Measurements from ENCODE around the gene MB21D2. TPM values are rescaled to one million over a fixed set of nuclear protein-coding genes. Genes with fewer than 3 reads are reported as not detected.
"Not testable (repeated sequence)": the region's sequence is repeated elsewhere in the genome, so short reads cannot be mapped to it uniquely, and the experiment has no call there.

The MB21D2 gene
- total RNA-seq, 1 donor from 2014 or later = 1.9 TPM

DNA sequence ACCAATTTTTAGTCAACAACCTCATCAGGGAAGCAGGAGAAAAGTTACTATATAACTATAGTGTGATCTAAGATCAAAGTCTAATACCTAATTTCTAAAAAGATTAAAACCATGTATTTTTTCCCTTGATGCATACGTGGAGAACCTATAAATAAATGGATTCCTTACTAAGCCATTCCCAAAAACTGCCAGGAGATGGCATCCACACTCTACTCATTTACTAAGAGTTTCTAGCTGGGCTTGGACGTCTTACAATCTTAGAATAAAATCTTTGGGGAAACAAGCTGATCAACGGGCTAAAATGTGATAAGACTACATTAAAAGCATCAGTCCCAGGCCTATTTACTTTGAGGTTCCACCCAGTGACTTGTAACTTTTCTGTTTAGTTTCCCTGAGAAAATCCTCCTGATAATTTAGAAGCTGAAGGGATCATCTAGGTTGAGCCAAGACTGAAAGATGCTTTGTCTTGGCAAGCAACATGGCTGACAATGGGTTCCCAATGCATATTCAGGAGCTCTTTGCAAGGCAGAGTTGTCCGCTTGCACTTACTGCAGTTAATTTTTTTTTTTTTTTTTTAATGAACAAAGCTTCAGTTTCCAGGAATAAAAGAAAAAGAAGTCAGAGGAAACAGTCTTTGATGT, 104.8 kb downstream of the MB21D2 start:
- DNase-seq (ENCODE audit: low read depth in 2 of 2) = peak in 1 of 2 donors; percentile 67

DNA sequence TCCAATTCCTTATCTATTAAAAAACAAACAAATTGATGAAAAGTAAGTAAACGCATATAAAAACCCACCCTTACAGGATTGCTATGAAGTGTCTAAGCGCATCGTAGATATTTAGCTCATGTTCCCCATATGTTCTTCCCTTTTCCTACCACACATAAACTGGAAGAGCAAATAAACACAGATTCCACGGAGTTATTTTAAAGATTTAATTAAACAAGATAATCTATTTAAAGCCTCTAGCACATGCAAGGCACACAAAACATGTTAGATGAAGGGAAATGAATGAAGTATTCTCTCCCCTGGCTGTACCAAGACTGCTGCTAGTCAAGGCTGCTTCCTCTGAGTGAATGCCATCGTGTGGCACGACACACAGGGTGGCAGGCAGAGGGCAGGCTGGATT, 111.9 kb downstream of the MB21D2 start:
- DNase-seq (ENCODE audit: low read depth in 2 of 2) = no peak

DNA sequence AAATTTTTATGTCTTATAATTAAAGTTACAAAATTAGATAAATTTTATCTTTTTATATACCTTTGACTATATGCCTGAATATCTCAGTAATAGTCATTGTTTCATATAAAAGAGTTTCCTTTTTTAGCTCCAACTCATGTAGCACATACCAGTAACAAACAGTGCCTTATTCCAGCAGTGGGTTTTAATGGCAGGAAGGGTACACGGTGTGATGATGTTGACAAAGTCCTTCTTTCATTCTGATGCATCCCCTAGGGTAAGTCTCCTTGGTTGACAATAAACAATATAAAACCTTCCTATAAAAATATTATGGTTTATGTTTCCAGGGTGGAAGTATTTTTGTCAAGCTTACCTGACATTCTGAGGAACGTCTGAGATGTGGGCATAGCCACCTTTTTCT, 113.2 kb downstream of the MB21D2 start:
- DNase-seq (ENCODE audit: low read depth in 2 of 2) = no peak

DNA sequence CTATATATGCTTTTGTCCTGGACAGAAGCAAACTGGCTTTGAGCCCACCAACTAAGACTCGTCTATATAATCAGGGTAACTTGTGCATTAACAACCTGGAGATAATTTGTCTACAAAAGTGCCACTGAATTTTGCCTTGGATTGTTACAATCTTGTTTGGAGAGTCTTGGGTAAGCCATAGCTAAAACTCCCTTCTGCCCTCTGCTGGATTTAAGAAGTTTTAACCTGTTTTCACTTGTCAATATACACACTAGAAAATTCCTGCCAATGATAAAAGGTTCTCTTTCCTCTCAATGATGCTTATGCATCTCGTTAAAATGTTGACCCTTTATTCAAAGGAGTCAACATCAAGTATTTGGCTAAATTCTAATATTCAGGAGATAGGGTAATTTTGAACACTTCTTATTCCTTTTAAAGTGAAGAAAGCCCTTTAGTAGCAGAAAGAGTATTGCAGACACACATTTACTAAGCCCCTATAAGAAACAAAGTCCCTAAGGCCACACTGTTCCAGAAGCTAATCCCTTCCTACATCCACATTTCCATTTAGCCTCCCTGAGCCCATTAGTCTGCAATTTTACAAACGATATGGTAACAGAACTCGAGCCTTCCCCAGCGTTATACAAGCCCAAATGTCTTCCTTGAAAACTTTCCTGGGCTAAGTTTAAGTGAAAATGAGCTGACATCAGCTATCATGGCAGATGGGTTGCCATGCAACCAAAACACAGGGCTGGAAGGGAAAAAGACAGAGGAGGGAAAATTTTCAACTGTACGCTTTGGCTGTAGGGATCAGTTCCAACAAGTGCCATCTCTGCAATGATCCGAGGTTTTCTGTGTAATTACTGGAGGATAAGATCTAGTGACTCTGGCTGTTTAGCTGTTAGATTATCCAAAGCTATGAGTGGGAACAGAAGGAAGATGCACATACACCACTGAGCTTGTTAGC, 114.4 kb downstream of the MB21D2 start:
- peak; percentile 40 to 63 for DNase-seq (ENCODE audit: low read depth in 2 of 2)

DNA sequence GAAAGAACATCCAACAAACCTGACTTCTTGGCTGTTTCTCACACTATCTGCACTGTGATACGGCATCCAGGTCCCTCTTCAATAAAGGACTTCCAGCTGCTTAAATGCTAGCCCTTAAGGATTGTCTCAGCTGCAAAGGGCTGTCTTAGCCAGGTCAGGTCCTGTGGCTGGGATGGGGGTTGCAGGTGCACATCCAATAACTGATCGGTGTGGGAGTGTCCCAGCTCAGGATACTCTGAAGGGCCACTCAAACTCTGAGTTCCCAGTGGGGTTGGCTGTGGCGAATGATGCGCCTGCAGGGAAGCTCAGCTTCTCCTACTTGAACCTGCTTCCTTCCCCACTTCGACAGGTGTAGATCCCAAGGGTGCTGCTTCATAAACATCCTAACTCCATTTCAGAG, 115.7 kb downstream of the MB21D2 start:
- no peak for DNase-seq (ENCODE audit: low read depth in 2 of 2)

DNA sequence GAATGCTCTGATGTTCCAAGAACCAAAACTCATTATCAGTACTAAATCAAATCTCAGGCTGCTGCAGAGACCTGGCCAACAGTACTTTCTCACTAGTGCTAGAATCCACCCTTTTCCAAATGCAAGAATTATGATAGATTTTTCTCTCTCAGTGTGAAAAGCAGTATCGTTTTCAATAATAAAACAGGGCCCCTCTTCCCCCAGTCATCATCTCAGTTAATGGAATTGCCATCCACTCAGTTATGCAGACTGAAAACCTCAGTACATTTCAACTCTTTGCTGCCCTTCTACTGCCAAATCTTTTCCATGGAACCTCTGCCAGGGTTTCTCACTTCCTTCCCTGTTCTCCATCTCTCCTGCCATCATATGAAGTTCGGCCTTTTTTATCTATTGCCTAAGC, 117.9 kb downstream of the MB21D2 start:
- DNase-seq (ENCODE audit: low read depth in 2 of 2) = no peak

DNA sequence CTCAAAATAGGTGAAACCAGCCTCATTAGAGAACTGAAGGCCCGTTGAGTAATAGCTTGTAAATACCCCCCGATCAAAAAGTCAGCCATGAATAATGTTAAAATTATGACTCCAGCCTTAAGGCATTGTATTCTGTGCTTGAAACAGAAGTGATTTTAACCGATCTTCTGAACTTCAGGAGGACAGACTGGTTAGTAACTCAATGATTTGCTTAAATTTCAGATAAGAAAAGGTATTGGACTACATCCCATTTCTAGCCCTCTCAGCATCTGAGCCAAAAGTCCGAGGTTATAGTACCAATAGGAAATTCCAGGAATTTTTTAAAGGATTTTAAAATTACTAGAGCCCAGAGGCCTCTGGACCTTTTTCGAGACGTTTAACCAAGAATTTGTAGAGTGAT, 122.6 kb downstream of the MB21D2 start:
- DNase-seq (ENCODE audit: low read depth in 2 of 2) = no peak

DNA sequence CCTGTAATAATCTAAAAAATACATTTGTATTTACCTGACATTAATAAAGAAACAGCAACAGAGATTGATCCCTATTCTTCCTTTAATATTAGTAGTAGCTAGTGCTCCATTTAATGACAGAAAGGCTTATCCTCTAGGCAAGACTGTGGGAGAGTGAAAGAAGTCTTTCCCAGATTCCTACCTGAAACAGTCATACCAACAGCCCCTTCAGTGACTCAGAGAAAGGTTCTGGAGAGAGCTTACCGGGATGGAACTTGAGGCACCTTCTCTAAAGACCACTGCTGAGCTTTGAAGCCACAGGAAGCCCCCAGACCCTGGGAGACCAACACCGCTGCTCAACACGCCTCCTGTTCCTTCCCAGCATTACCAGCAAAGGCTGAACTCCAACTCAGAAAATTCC, 123.4 kb downstream of the MB21D2 start:
- DNase-seq (ENCODE audit: low read depth in 2 of 2) = no peak

DNA sequence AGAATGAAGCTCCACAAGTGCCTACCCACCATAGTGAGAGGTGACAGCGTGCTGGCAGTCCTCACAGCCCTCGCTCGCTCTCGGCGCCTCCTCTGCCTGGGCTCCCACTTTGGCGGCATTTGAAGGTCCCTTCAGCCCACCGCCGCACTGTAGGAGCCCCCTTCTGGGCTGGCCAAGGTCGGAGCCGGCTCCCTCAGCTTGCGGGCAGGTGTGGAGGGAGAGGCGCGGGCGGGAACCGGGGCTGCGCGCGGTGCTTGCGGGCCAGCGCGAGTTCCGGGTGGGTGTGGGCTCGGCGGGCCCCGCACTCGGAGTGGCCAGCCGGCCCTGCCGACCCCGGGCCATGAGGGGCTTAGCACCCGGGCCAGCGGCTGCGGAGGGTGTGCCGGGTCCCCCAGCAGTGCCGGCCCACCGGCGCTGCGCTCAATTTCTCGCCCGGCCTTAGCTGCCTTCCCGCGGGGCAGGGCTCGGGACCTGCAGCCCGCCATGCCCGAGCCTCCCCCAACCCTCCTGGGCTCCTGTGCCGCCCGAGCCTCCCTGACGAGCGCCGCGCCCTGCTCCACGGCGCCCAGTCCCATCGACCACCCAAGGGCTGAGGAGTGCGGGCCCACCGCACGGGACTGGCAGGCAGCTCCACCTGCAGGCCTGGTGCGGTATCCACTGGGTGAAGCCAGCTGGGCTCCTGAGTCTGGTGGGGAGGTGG, 128.7 kb downstream of the MB21D2 start:
- DNase-seq (ENCODE audit: low read depth in 2 of 2) = not testable (repeated sequence)

DNA sequence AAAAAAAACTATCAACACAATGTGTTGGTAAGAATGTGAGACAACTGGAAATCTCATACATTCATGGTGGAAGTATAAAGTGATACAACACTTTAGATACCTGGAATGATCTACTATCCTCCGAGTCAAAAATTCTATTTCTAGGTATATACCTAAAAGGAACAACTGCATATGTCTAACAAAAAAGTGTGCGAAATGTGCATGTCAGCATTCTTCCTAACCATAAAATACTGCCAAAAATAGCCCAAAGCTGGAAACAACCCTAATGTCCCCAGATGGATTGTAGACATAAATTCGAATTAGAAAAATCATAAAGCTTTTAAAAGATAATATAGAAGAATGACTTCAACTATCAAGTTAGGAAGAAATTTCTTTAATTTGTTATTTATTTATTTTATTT, 139.1 kb downstream of the MB21D2 start:
- DNase-seq (ENCODE audit: low read depth in 2 of 2) = no peak

DNA sequence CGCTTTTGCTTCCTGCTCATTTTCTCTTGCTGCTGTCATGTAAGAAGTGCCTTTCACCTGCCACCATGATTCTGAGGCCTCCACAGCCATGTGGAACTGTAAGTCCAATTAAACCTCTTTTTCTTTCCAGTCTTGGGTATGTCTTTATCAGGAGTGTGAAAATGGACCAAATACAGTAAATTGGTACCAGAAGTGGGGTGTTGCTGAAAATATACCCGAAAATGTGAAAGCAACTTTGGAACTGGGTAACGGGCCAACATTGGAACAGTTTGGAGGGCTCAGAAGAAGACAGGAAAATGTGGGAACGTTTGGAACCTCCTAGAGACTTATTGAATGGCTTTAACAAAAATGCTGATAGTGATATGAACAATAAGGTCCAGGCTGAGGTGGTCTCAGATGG, 143.3 kb downstream of the MB21D2 start:
- DNase-seq (ENCODE audit: low read depth in 2 of 2) = not testable (repeated sequence)

DNA sequence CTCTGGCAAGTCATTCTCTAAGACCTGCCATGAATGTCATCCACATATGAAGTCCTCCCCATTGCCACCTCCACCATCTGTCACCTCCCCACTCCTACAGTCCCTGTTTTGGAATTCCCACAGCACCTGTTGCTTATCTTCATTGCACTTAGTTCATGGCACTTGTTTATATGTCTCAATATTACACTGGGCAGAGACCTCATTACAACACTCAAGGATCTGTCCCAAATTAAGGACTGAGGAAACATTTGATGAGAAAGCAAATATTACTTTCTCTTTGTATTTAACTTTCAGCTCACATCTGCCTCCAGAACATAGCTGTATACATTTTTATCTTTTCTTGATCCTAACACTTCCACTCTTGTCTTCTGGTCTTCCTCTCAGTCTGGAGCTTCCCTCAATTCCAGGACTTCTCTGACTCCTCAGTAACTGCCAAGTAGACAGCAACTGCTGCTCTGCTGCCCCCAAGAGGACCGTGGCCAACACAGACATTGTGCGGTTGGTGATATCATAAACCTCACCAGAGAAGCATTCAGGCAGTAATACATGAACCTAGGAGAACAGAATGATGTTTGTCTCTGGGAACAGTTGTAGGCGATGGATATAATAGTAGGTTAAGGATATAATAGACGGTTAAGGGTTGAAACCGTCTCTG, 145.3 kb downstream of the MB21D2 start:
- DNase-seq (ENCODE audit: low read depth in 2 of 2) = peak in 1 of 2 donors; percentile 10

DNA sequence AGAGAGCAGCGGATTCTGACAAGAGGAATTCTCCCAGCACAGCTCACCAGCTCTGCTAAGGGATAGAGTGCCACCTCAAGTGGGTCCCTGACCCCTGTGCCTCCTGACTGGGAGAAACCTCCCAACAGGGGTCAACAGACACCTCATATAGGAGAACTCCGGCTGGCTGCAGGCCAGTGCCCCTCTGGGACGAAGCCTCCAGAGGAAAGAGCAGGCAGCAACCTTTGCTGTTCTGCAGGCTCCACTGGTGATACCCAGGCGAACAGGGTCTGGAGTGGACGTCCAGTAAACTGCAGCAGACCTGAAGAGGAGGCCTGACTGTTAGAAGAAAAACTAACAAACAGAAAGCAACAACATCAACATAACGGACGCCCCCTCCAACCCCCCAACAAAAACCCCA, 159.0 kb downstream of the MB21D2 start:
- no peak for DNase-seq (ENCODE audit: low read depth in 2 of 2)

DNA sequence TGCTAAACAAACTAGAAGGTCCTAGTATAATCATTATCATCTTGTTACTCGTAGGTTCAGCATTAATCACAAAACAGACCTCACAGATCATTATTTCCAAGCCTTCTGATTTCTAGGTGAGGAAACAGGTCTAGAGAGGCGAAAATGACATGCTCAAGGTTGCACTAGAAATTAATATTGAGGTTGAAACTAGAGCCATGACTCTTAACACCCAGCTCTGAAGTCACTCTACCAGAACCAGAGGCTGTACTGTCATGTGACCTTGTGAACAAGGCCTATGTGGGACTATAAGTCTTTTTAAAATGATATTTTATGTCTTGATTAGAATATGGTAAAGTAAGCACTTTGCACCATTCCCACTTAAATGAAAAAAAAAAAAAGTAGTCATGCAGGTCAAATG, 166.5 kb downstream of the MB21D2 start:
- no peak for DNase-seq (ENCODE audit: low read depth in 2 of 2)

DNA sequence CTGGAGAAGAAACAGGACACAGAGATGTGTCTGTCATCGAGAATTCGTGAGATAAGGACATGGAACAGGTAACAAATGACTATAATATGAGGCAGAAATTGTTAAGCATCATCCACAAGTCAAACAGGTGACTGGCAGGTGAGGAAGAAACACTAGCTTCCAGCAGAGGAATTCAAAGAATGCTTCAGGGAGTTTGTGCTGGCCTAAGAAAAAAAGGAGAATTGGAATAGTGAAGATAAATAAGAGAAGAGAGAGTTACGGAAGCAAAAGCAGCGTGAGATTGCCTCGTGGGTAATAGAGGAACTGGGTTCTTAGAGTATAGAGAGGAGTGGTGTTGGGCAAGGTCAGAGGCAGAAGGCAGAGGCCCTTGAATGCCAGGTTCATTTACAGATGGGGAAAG, 167.5 kb downstream of the MB21D2 start:
- no peak for DNase-seq (ENCODE audit: low read depth in 2 of 2)

DNA sequence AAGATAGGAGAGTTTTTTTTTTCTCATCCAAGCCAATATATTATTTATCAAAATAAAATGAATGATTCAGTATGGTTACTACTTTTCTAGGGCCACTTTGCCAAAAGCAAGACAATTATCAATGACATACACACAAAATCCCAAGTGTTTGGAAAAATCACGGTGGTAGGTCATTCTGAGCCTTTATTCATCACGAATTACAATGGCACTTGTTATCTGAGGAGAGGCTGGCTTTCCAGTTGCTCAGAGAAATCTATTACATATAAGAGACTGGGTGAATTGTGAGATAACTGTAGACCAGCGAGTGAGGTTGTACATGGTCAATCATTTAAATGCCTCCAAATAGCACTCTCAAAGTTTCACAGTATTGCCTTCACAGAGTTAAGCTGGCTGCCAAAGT, 169.9 kb downstream of the MB21D2 start:
- no peak for DNase-seq (ENCODE audit: low read depth in 2 of 2)

DNA sequence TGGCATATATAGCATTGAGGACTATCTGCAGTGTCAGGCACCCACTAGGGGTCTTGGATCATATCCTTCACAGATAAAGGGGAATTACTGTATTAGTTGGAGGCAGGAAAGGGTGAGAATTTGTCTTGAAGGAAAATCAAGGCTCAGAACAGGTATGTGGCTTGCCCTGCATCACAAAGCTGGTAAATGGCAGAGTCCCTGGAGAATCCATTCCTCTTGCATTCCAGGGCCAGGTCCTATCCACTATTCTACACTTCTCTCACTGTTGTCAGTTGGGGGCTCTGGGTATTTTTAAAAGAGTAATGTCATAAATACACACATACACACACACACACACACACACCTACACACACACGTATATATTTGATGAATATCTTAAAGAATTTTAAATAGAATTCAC, 170.5 kb downstream of the MB21D2 start:
- no peak for DNase-seq (ENCODE audit: low read depth in 2 of 2)

Other genes starting within 250 kb of the MB21D2 start
- 1.0 and 1.7 TPM in 2 replicates for gene FGF12, start 190.3 kb downstream of the MB21D2 start, total RNA-seq

All from dermis microvascular lymphatic vessel endothelial cell (primary cell).